ENCODE measurements around the gene NUP37.
A peak's percentile ranks its signal among the peaks of the same experiment; 100 is the strongest.
"Not testable (repeated sequence)": the region's sequence is repeated elsewhere in the genome, so short reads cannot be mapped to it uniquely, and the experiment has no call there.

Gene NUP37

DNA sequence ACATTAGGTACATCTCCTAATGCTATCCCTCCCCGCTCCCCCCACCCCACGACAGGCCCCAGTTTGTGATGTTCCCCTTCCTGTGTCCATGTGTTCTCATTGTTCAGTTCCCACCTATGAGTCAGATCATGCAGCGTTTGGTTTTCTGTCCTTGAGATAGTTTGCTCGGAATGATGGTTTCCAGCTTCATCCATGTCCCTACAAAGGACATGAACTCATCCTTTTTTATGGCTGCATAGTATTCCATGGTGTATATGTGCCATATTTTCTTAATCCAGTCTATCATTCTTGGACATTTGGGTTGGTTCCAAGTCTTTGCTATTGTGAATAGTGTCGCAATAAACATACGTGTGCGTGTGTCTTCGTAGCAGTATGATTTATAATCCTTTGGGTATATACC, 17.7 kb upstream of the NUP37 start:
- CTCF ChIA-PET; H3K4me1 ChIP-seq (ENCODE audit: control insufficient read depth, insufficient read depth, low read length); H3K4me3 ChIP-seq (ENCODE audit: low read depth, low read length); H3K9me3 ChIP-seq (ENCODE audit: control insufficient read depth, insufficient read depth, low read depth, low read length); POLR2A ChIA-PET; H3K27ac ChIP-seq (ENCODE audit: extremely low read depth, low read depth, low read length): not testable (repeated sequence)
- TF ChIP-seq ZNF146 (tag by site-specific recombination; IDR thresholded peaks at IDR 0.05) = peak; percentile 91
- H3K36me3 ChIP-seq (ENCODE audit: control insufficient read depth in 2 of 2, insufficient read depth in 1 of 2, low read length in 2 of 2) = peaks cover 7 to 12% of the 10 kb centered on the region in 2 experiments; a peak in 2 of 3 replicates

DNA sequence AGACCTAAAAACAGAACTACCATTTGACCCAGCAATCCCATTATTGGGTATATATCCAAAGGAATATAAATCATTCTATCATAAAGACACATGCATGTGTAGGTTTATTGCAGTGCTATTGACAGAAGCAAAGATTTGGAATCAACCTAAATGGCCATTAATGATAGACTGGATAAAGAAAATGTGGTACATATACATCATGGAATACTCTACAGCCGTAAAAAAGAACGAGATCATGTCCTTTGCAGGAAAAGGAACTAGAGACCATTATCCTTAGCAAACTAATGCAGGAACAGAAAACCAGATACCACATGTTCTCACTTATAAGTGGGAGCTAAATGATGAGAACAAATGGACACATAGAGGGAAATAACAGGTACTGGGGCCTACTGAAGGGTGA, 11.5 kb upstream of the NUP37 start:
- H3K27ac ChIP-seq (ENCODE audit: extremely low read depth, low read depth, low read length); H3K4me3 ChIP-seq (ENCODE audit: low read depth, low read length); H3K4me1 ChIP-seq (ENCODE audit: control insufficient read depth, insufficient read depth, low read length); H3K9me3 ChIP-seq (ENCODE audit: control insufficient read depth, insufficient read depth, low read depth, low read length); POLR2A ChIA-PET; CTCF ChIA-PET: not testable (repeated sequence)
- TF ChIP-seq ZNF580 (tag by site-specific recombination; IDR thresholded peaks at IDR 0.05) = 0 out of 2 replicates have a peak, but pooled peaks have one; percentile 11
- TF ChIP-seq ZNF146 (tag by site-specific recombination; IDR thresholded peaks at IDR 0.05) = peak; percentile 87
- peaks cover 24 to 40% of the 10 kb centered on the region in 2 experiments for H3K36me3 ChIP-seq (ENCODE audit: control insufficient read depth in 2 of 2, insufficient read depth in 1 of 2, low read length in 2 of 2)

DNA sequence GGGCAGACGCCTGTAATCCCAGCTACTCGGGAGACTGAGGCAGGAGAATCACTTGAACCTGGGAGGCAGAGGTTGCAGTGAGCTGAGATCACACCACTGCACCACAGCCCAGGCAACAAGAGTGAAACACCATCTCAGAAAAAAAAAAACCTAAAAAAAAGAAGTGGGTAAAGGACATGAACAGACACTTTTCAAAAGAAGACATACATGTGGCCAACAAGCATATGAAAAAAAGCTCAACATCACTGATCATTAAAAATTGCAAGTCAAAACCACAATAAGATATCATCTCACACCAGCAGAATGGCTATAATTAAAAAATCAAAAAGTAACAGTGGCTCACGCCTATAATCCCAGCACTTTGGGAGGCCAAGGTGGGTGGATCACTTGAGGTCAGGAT, 10.8 kb upstream of the NUP37 start:
- H3K36me3 ChIP-seq (ENCODE audit: control insufficient read depth in 2 of 2, insufficient read depth in 1 of 2, low read length in 2 of 2) = peaks cover 30 to 41% of the 10 kb centered on the region in 2 experiments
- H3K4me1 ChIP-seq (ENCODE audit: control insufficient read depth, insufficient read depth, low read length); POLR2A ChIA-PET; H3K4me3 ChIP-seq (ENCODE audit: low read depth, low read length); H3K27ac ChIP-seq (ENCODE audit: extremely low read depth, low read depth, low read length); H3K9me3 ChIP-seq (ENCODE audit: control insufficient read depth, insufficient read depth, low read depth, low read length); CTCF ChIA-PET: not testable (repeated sequence)

- H3K9me3 ChIP-seq (ENCODE audit: control insufficient read depth, insufficient read depth, low read depth, low read length); POLR2A ChIA-PET; H3K4me1 ChIP-seq (ENCODE audit: control insufficient read depth, insufficient read depth, low read length): not testable (repeated sequence)
- peaks cover 25 to 42% of the 10 kb centered on the region in 2 experiments for H3K36me3 ChIP-seq (ENCODE audit: control insufficient read depth in 2 of 2, insufficient read depth in 1 of 2, low read length in 2 of 2)
- H3K27ac ChIP-seq (ENCODE audit: extremely low read depth, low read depth, low read length) = peak overlapping the region; percentile 70; the same call in 1 of the 2 replicates
- H3K4me3 ChIP-seq (ENCODE audit: low read depth, low read length) = peak overlapping the region; percentile 98
- TF ChIP-seq ZNF362 (tag by site-specific recombination; IDR thresholded peaks at IDR 0.05) = 0 out of 2 replicates have a peak, but pooled peaks have one; percentile 67
- CTCF ChIA-PET = interaction anchor here (0.7 to 0.9 kb wide), 2 partner anchors 70 to 347 kb away, joined by 3 read pairs; no protein-coding TSS in a partner anchor
Measured at GRCh38 chr12:102121328-102121727, 1.4 kb upstream of the NUP37 start.

DNA sequence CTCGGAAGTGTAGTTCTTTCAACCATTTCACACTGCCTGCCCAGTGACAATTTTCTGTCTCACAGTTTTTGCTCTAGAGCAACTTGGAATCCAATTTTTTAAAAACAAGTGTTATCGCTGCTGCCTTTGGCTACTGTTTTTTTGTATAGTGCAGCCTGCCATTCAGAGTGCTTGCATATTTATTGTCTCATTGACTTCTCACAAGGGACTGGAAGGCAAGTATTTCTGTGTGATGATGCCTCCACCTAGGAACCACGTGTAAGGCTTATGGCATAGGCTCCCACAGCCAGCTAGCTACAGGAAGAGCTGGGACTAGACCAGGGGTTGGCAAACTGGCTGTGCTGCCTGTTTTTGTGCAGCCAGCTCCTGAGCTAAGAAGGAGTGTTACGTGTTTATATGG, 972 bp upstream of the NUP37 start:
- peaks cover 27 to 42% of the 10 kb centered on the region in 2 experiments for H3K36me3 ChIP-seq (ENCODE audit: control insufficient read depth in 2 of 2, insufficient read depth in 1 of 2, low read length in 2 of 2)
- peak overlapping the region; percentile 98 for H3K4me3 ChIP-seq (ENCODE audit: low read depth, low read length)
- TF ChIP-seq ZNF26 (tag by site-specific recombination; IDR thresholded peaks at IDR 0.05) (no peak), ZNF654 (tag by site-specific recombination; IDR thresholded peaks at IDR 0.05; ENCODE audit: low read depth) (no peak), ZNF521 (tag by site-specific recombination; IDR thresholded peaks at IDR 0.05) (no peak), ZNF335 (tag by site-specific recombination; conservative IDR thresholded peaks at IDR 0.05) (peak; percentile 10; the same call in 1 of the 2 replicates)
- TF ChIP-seq, protein P1, sequence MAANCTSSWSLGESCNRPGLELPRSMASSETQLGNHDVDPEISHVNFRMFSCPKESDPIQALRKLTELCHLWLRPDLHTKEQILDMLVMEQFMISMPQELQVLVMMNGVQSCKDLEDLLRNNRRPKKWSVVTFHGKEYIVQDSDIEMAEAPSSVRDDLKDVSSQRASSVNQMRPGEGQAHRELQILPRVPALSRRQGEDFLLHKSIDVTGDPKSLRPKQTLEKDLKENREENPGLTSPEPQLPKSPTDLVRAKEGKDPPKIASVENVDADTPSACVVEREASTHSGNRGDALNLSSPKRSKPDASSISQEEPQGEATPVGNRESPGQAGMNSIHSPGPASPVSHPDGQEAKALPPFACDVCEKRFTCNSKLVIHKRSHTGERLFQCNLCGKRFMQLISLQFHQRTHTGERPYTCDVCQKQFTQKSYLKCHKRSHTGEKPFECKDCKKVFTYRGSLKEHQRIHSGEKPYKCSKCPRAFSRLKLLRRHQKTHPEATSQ (tag by site-specific recombination; IDR thresholded peaks at IDR 0.05) = no peak
- H3K4me1 ChIP-seq (ENCODE audit: control insufficient read depth, insufficient read depth, low read length) = 0 out of 2 replicates have a peak, but pooled peaks cover 2% of the 10 kb centered on the region
- CTCF ChIA-PET = interaction anchor here (0.7 kb wide), 1 partner anchor 71 kb away, joined by 3 read pairs; no protein-coding TSS in a partner anchor
- no peaks in the 10 kb centered on the region for H3K9me3 ChIP-seq (ENCODE audit: control insufficient read depth, insufficient read depth, low read depth, low read length)
- POLR2A ChIA-PET = interaction anchor here (1.1 to 1.4 kb wide), 2 partner anchors 9 to 22 kb away, joined by 3 to 5 read pairs; no protein-coding TSS in a partner anchor
- peak overlapping the region; percentile 70 for H3K27ac ChIP-seq (ENCODE audit: extremely low read depth, low read depth, low read length)
